ENCODE results near the gene AIFM3. TPM values are rescaled to one million over a fixed set of nuclear protein-coding genes. Genes with fewer than 3 reads are reported as not detected.
A peak's percentile ranks its signal among the peaks of the same experiment; 100 is the strongest.

Gene AIFM3
- total and polyA plus RNA-seq, 2 of the 13 experiments (the other 11 are each of a cell fraction or from before 2014, with no cell fraction given), result 9.0 to 15.3 TPM

- TF ChIP-seq ZBTB40 (IDR thresholded peaks at IDR 0.05) (no peak), ZBTB40 (CRISPR knock-in tag; IDR thresholded peaks at IDR 0.05) (peak; percentile 59; the same call in 1 of the 2 replicates), ZNF329 (CRISPR knock-in tag; IDR thresholded peaks at IDR 0.05; ENCODE audit: low read depth) (no peak), KLF16 (CRISPR knock-in tag; IDR thresholded peaks at IDR 0.05) (0 out of 4 replicates have a peak, but pooled peaks of 1 of the 2 experiments have one; percentile 32), HNF4G (IDR thresholded peaks at IDR 0.05; ENCODE audit: borderline replicate concordance, low read depth, low read length) (peak; percentile 55; the same call in 1 of the 2 replicates), HNF4G (CRISPR knock-in tag; IDR thresholded peaks at IDR 0.05; ENCODE audit: borderline replicate concordance, low read depth) (peak; percentile 81; the same call in 1 of the 2 replicates), HMG20B (CRISPR knock-in tag; conservative IDR thresholded peaks at IDR 0.05) (no peak), KMT2A (CRISPR knock-in tag; IDR thresholded peaks at IDR 0.05) (peak; percentile 42; the same call in 1 of the 2 replicates), DR1 (CRISPR knock-in tag; IDR thresholded peaks at IDR 0.05) (peak; percentile 17; the same call in 1 of the 2 replicates), KDM1A (CRISPR knock-in tag; IDR thresholded peaks at IDR 0.05) (0 out of 2 replicates have a peak, but pooled peaks have one; percentile 23), ZNF629 (CRISPR knock-in tag; conservative IDR thresholded peaks at IDR 0.05) (no peak; the same call in 1 of the 2 replicates), FOSL2 (CRISPR knock-in tag; IDR thresholded peaks at IDR 0.05) (no peak), ZNF343 (CRISPR knock-in tag; IDR thresholded peaks at IDR 0.05) (no peak), TMF1 (CRISPR knock-in tag; IDR thresholded peaks at IDR 0.05; ENCODE audit: low read depth) (no peak), GFI1 (CRISPR knock-in tag; IDR thresholded peaks at IDR 0.05; ENCODE audit: borderline replicate concordance) (no peak), GTF3A (CRISPR knock-in tag; conservative IDR thresholded peaks at IDR 0.05) (no peak), CCAR2 (optimal IDR thresholded peaks at IDR 0.05; ENCODE audit: low read depth, low read length) (no peak)
- TF ChIP-seq, protein P1, sequence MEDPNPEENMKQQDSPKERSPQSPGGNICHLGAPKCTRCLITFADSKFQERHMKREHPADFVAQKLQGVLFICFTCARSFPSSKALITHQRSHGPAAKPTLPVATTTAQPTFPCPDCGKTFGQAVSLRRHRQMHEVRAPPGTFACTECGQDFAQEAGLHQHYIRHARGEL (CRISPR knock-in tag; IDR thresholded peaks at IDR 0.05), result 0 out of 2 replicates have a peak, but pooled peaks have one; percentile 46
- TF ChIP-seq, protein P2, sequence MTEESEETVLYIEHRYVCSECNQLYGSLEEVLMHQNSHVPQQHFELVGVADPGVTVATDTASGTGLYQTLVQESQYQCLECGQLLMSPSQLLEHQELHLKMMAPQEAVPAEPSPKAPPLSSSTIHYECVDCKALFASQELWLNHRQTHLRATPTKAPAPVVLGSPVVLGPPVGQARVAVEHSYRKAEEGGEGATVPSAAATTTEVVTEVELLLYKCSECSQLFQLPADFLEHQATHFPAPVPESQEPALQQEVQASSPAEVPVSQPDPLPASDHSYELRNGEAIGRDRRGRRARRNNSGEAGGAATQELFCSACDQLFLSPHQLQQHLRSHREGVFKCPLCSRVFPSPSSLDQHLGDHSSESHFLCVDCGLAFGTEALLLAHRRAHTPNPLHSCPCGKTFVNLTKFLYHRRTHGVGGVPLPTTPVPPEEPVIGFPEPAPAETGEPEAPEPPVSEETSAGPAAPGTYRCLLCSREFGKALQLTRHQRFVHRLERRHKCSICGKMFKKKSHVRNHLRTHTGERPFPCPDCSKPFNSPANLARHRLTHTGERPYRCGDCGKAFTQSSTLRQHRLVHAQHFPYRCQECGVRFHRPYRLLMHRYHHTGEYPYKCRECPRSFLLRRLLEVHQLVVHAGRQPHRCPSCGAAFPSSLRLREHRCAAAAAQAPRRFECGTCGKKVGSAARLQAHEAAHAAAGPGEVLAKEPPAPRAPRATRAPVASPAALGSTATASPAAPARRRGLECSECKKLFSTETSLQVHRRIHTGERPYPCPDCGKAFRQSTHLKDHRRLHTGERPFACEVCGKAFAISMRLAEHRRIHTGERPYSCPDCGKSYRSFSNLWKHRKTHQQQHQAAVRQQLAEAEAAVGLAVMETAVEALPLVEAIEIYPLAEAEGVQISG (CRISPR knock-in tag; IDR thresholded peaks at IDR 0.05), result peak; percentile 58; the same call in 1 of the 2 replicates
Measured at GRCh38 chr22:20979940-20980453, 12.9 kb downstream of the AIFM3 start (continued).
